Fibroblast of skin of back (primary cell): Measurements from ENCODE around the gene TUBA4B.

Source experiments
- DNase-seq: peaks from one replicate; pipeline ENCODE4 v3.0.0-alpha.2; 2013

The TUBA4B gene

GRCh38 chr2:219218732-219219701 lies 34.0 kb upstream of the TUBA4B start, which contains the start of gene ABCB6:
TSS of gene ABCB6 (minus strand) at chr2:219218958. CDS start at chr2:219218673, 285 bp downstream.
- DNase-seq: peak; percentile 95

GRCh38 chr2:219219784-219220532 lies 33.1 kb upstream of the TUBA4B start:
- DNase-seq: no peak

GRCh38 chr2:219220652-219221402 lies 32.2 kb upstream of the TUBA4B start:
- no peak for DNase-seq

- DNase-seq: no peak
These were observed 31.0 kb upstream of the TUBA4B start for GRCh38 chr2:219221957-219222518.

- no peak for DNase-seq
These were observed 29.0 kb upstream of the TUBA4B start for GRCh38 chr2:219223831-219224610.

GRCh38 chr2:219225350-219225749 lies 27.7 kb upstream of the TUBA4B start:
- no peak for DNase-seq

- peak; percentile 3 for DNase-seq
These were observed 24.8 kb upstream of the TUBA4B start for GRCh38 chr2:219228041-219228910.

GRCh38 chr2:219228911-219229304 lies 24.1 kb upstream of the TUBA4B start:
- no peak for DNase-seq

GRCh38 chr2:219229305-219230058 lies 23.6 kb upstream of the TUBA4B start, which contains the start of the genes ANKZF1 and ATG9A:
TSS of gene ANKZF1 (plus strand) at chr2:219229806. CDS start at chr2:219230258, 452 bp downstream.
TSS of gene ATG9A (minus strand) at chr2:219229636. CDS start at chr2:219228024, 1,612 bp downstream.
- peak; percentile 99 for DNase-seq

- peak; percentile 74 for DNase-seq
These were observed 22.9 kb upstream of the TUBA4B start for GRCh38 chr2:219230059-219230540.

- DNase-seq: no peak
These were observed 18.7 kb upstream of the TUBA4B start for GRCh38 chr2:219234331-219234730.

GRCh38 chr2:219243291-219243761 lies 9.7 kb upstream of the TUBA4B start:
- no peak for DNase-seq

GRCh38 chr2:219244789-219245147 lies 8.3 kb upstream of the TUBA4B start:
- DNase-seq: no peak

GRCh38 chr2:219245148-219245898 lies 7.7 kb upstream of the TUBA4B start, which contains the start of the genes GLB1L and STK16:
TSS of gene GLB1L (minus strand) at chr2:219245444. CDS start at chr2:219243573, 1,871 bp downstream.
TSS of gene STK16 (plus strand) at chr2:219245479. CDS start at chr2:219246000, 521 bp downstream.
- peak; percentile 92 for DNase-seq

- no peak for DNase-seq
These were observed 7.2 kb upstream of the TUBA4B start for GRCh38 chr2:219245899-219246230.

- DNase-seq: no peak
These were observed 6.5 kb upstream of the TUBA4B start for GRCh38 chr2:219246559-219246958.

GRCh38 chr2:219247678-219248642 lies 5.1 kb upstream of the TUBA4B start:
- no peak for DNase-seq
